Right lobe of liver (tissue), 4 donors: ENCODE data around the gene FRMD3.

Experiments used
- CTCF ChIP-seq, 4 donors: fragments of 200-600 bp in 3 of 4; fragments of 450-650 bp in 1 of 4; IDR thresholded peaks; one replicate each; pipeline versions ENCODE4 v1.5.1 to v1.8.0; 2016 to 2022; ENCODE audit warnings: antibody characterized with exemption in 4 of 4, mild to moderate bottlenecking in 2 of 4
- POLR2A ChIP-seq: fragments of 450-650 bp; IDR thresholded peaks from one replicate; pipeline ENCODE4 v1.6.1; 2017; ENCODE audit warnings: antibody characterized with exemption, mild to moderate bottlenecking
- donor health status: DM: no; HTN: no; CAD: no.
- donor health status: DM: no; HTN: no; CAD: no.
- donor health status: DM: no; HTN: yes; CAD: no.

- TF ChIP-seq CTCF (IDR thresholded peaks at IDR 0.05) = no peak
- TF ChIP-seq POLR2A = no peak
Observed at GRCh38 chr9:83359039-83359438, 179.2 kb downstream of the FRMD3 start.
